Measurements from ENCODE around the gene ENDOG. TPM values are rescaled to one million over a fixed set of nuclear protein-coding genes. Genes with fewer than 3 reads are reported as not detected.
"Not testable (repeated sequence)": the region's sequence is repeated elsewhere in the genome, so short reads cannot be mapped to it uniquely, and the experiment has no call there.

Gene ENDOG
- total RNA-seq (2014; rRNA removed; shearing (Covaris generic)), result 27.2 and 34.9 TPM in 2 replicates
- polyA plus RNA-seq (2014; cell fraction: nucleus; rRNA removed), result 48.6 and 57.1 TPM in 2 replicates

- peak; percentile 97 for DNase-seq (ENCODE audit: extremely low read depth, low read depth)
Measured at GRCh38 chr9:128818099-128818838, at the start of gene ENDOG. Gene ENDOG, plus strand, starts transcription at chr9:128818500. Its CDS starts 185 bp downstream, at chr9:128818685.

- DNase-seq (ENCODE audit: extremely low read depth, low read depth), result no peak
Measured at GRCh38 chr9:128768606-128769005, 49.7 kb upstream of the ENDOG start.

GRCh38 chr9:128770286-128771030, 47.8 kb upstream of the ENDOG start:
- no peak for DNase-seq (ENCODE audit: extremely low read depth, low read depth)

DNA sequence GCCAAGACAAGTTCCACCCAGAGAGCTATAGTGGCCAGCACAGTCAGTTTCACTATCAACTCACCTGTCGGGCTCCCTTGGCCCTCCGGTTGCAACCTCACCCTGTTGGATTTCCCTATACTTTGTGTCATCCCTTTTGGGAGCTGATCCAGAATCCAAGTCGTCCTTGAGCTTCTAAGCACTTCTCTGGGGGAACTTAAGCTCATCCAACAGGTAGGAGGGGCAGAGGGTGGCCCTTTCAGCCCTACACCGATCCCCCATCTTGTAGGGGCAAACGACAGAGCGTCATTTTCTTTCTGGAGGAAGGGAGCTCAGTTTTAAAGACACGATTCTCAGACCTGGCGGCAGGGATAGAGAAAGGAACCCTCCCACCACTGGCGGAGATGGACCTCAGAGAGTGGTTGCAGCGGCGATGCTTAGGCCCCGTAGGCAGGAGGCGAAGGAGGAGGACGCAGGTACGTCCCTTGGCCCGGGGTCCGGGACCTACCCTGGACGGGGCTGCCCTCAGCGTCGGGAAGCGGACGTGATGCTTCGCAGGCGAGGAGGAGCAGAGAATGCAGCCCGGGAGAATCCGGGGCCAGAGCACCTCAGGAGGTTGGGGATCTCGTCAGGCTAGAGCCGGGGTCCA, 47.1 kb upstream of the ENDOG start:
- DNase-seq (ENCODE audit: extremely low read depth, low read depth), result no peak

DNA sequence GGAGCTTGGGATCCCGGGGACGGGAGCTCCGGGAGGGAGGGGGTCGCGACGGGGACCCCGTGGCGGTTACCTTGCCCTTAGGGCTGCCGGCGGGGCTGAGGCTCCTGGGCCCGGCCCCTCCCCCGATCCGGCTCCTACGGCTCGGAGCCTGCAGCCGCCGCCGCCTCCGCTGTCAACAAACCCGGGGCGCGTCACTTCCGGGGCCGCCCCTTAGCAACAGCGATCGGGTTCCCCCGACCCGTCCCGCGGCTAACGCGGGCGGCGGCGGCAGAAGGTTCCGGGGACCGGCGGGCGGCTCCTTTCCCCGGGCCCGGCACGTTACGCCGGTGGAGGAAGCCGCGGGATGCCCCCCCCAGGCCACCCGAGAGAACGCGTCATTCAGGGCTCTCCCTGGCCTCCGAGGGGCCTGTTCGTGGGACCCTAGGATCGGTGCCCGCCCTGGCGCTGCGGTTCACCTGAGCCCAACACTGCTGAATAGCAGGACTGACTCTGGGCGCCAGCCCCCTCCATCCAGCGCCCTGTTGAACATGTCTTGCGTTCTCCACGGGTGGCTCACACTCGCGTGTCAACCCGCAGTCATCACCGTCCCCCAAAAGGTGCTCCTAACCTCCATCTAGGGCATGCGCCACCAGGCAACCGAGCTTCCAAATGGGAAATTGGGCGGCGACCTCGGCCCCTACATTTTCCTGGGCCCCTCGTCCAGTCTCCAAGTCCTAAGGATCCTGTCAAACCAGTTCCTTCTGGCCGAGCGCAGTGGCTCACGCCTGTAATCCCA, 46.4 kb upstream of the ENDOG start, which contains the start of gene ZER1:
ZER1 (minus strand) TSS at position 183 of the 775 bp plus-strand sequence. CDS start 16,362 bp downstream, outside the sequence.
- peak; percentile 84 for DNase-seq (ENCODE audit: extremely low read depth, low read depth)

GRCh38 chr9:128773049-128773448, 45.3 kb upstream of the ENDOG start:
- DNase-seq (ENCODE audit: extremely low read depth, low read depth), result no peak

GRCh38 chr9:128774804-128775203, 43.5 kb upstream of the ENDOG start:
- DNase-seq (ENCODE audit: extremely low read depth, low read depth), result no peak

DNA sequence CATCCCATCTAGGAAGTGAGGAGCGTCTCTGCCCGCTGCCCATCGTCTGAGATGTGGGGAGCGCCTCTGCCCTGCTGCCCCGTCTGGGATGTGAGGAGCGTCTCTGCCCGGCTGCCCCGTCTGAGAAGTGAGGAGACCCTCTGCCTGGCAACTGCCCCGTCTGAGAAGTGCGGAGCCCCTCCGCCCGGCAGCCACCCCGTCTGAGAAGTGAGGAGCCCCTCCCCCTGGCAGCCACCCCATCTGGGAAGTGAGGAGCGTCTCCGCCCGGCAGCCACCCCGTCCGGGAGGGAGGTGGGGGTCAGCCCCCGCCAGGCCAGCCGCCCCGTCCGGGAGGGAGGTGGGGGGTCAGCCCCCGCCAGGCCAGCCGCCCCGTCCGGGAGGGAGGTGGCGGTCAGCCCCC, 38.2 kb upstream of the ENDOG start:
- DNase-seq (ENCODE audit: extremely low read depth, low read depth), result not testable (repeated sequence)

GRCh38 chr9:128781187-128782070, 36.9 kb upstream of the ENDOG start:
- DNase-seq (ENCODE audit: extremely low read depth, low read depth), result no peak

DNA sequence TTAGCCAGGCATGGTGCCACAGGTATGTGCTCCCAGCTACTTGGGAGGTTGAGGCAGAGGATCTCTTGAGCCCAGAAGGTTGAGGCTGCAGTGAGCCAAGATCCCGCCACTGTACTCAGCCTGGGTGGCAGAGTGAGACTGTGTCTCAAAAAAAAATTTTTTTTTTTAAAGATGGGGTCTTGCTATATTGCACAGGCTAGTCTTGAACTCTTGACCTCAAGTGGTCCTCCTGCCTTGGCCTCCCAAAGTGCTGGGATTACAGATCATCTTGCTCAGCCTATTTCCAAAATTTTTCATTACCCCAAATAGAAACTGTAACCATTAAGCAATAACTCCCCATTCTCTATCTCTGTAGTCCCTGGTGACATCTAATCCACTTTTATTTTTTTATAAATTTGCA, 35.6 kb upstream of the ENDOG start:
- DNase-seq (ENCODE audit: extremely low read depth, low read depth), result no peak

GRCh38 chr9:128785427-128785826, 32.9 kb upstream of the ENDOG start:
- DNase-seq (ENCODE audit: extremely low read depth, low read depth), result no peak

GRCh38 chr9:128786681-128787601, 31.4 kb upstream of the ENDOG start, which contains the start of gene TBC1D13:
Gene TBC1D13, plus strand, starts transcription at chr9:128787253. Its CDS starts 101 bp downstream, at chr9:128787354.
- peak; percentile 77 for DNase-seq (ENCODE audit: extremely low read depth, low read depth)

DNA sequence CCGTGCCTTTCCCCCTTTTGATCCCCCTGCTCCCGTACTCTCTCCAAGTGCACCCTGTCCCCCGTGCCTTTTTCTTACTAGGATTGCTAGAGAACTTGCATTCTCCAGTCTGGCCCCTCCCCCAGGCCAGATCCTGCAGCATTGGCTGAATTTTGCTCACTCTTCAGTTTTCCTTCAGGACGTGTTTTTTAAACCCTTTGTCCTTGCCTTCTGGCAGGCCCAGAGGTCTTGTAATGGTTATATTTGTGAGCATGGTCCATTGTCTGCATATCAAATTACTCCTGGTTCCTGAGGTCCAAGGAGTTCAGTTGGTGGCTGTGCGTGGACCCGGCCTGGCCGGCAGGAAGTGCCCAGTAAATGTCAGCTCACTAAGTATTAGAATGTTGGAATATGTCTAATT, 30.6 kb upstream of the ENDOG start:
- DNase-seq (ENCODE audit: extremely low read depth, low read depth), result no peak

GRCh38 chr9:128788445-128788844, 29.9 kb upstream of the ENDOG start:
- no peak for DNase-seq (ENCODE audit: extremely low read depth, low read depth)

DNA sequence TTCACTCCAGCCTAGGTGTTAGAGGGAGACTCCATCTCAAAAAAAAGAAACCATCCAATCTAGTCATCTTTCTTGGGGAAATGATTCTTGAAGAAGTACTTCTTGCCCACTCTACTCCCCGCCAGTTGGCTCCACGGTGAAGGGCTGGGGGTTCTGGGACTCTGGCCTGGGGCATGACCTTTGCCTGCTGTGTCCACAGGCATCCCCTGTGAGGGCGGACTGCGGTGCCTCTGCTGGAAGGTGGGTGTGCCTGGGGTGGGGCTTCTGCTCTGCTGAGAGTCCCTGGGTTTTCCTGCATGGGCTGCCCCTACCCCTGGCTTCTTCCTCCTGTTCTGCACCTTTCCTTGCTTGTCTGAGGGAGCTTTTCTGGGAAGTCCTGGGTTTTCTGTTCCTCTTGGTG, 27.8 kb upstream of the ENDOG start:
- no peak for DNase-seq (ENCODE audit: extremely low read depth, low read depth)

DNA sequence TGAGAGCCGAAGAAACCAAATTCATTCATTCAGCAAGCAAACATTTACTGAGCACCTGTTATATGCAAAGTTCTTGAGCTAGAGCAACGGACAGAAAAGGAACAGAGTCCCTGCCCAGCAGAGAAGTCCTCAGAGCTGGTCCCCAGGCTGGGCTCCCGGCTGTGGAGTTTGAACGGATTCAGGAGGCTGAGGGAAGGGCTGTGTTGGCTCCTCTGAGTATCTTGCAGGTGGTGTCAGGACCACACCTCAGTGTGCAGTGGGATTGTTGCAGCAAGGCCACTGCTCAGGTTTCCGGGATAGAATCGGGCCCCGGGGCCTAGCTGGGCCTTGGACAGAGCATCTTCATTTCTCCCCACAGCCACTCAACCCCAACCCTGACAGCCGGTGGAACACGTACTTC, 26.2 kb upstream of the ENDOG start:
- DNase-seq (ENCODE audit: extremely low read depth, low read depth), result no peak

DNA sequence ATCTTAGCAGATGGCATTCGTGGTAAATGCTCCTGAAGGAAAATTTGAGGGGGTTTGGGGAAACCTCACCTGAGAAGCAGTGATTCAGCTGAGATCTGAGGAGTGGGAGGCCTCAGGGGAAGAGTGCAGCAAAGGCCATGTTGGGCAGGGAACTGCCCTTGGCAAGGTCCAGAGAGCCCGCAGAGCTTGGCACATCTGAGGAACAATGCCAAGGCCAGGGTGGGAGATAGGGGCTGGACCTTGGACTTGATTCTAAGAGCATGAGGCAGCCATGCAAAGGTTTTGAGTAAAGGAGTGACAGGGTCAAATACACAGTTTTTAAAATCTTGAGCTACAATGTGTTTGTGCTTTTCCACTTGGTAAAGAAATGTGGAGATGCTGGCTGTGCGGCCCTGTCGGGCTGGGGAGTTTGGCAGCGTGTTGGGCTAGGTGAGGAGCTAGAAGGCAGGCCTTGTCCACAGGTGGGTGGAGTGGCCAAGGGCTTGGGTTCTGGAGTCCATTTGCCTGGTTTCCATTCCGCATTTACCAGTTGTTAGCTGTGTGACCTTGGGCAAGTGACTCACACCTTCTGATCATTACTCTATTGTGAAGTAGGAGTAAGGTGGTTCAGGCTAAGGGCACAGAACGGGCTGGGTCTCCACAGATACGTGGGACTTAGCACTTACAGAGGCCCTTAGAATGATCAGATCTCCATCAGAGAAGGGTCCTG, 25.2 kb upstream of the ENDOG start:
- DNase-seq (ENCODE audit: extremely low read depth, low read depth), result no peak

DNA sequence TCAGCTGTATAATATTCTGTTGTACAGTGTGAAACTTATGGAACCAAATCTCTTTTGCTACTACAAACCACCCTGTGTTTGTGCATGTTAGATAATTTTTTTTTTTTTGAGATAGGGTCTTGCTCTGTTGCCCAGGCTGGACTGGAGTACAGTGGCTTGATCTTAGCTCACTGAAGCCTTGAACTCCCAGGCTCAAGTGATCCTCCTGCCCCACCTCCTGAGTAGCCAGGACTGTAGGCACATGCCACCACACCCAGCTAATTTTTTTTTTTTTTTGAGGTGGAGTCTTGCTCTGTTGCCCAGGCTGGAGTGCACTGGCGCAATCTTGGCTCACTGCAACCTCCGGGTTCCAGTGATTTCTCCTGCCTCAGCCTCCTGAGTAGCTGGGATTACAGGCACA, 23.3 kb upstream of the ENDOG start:
- DNase-seq (ENCODE audit: extremely low read depth, low read depth), result not testable (repeated sequence)

Data from NCI-H460 (cell line).